Choroid plexus epithelial cell (primary cell): ENCODE measurements around the gene GMDS.
A peak's percentile ranks its signal among the peaks of the same experiment; 100 is the strongest.

Source experiments
- DNase-seq: peaks from one replicate; pipeline ENCODE4 v3.0.0-alpha.2; 2010; ENCODE audit warnings: low read depth
- H3K4me3 ChIP-seq: 2 replicates; pipeline ENCODE4 v1.5.1; 2011; ENCODE audit warnings: low read depth, mild to moderate bottlenecking, control low read depth, low read length, moderate library complexity
- TF ChIP-seq, protein P1 (sequence below): conservative IDR thresholded peaks from 2 replicates; pipeline ENCODE4 v1.5.1; 2011; ENCODE audit warnings: low read depth, mild to moderate bottlenecking, control low read depth, inconsistent platforms, low read length, moderate library complexity

The GMDS gene

DNA sequence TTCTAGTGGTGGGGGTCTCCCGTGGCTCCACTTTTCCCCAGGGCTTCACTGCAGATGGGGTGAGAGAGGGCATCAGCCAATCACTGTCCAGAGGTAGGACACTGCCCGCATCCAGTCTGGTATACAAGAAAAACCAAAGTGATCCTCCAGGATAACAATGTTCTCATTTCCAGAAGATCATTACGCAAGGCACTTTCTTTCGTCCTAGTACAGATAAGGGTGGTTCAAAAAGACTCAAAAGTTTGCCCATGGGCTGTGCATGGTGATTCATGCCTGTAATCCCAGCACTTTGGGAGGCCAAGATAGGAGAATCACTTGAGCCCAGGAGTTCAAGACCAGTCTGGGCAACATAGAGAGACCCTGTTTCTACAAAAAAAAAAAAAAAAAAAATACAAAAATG, 16.4 kb downstream of the GMDS start:
- H3K4me3 ChIP-seq = no peak overlapping the region
- peak; percentile 23 for DNase-seq
- TF ChIP-seq, protein P1, sequence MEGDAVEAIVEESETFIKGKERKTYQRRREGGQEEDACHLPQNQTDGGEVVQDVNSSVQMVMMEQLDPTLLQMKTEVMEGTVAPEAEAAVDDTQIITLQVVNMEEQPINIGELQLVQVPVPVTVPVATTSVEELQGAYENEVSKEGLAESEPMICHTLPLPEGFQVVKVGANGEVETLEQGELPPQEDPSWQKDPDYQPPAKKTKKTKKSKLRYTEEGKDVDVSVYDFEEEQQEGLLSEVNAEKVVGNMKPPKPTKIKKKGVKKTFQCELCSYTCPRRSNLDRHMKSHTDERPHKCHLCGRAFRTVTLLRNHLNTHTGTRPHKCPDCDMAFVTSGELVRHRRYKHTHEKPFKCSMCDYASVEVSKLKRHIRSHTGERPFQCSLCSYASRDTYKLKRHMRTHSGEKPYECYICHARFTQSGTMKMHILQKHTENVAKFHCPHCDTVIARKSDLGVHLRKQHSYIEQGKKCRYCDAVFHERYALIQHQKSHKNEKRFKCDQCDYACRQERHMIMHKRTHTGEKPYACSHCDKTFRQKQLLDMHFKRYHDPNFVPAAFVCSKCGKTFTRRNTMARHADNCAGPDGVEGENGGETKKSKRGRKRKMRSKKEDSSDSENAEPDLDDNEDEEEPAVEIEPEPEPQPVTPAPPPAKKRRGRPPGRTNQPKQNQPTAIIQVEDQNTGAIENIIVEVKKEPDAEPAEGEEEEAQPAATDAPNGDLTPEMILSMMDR = no peak

GRCh38 chr6:2228392-2228791, 17.0 kb downstream of the GMDS start:
- DNase-seq = no peak
- TF ChIP-seq, protein P1 = no peak
- H3K4me3 ChIP-seq = no peak overlapping the region

DNA sequence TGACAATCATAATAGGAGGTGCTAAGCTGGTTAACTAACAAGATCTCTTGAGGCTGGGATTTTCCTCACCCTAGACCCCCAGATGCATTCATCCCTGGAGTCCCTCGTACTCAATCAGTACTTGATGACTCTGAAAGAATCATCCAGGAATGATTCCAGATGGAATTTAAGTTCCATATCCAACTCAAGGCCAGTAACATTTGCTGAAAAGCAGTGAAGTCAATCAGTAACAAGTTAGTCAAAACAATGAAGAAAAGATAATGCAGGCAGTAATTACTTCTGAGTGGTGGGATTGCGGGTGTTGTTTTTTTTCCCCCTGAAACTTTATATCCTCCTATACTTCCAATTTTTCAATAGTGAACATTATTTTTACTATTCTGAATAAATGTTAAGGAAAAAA, 18.6 kb downstream of the GMDS start:
- no peak overlapping the region for H3K4me3 ChIP-seq
- TF ChIP-seq, protein P1 = no peak

DNA sequence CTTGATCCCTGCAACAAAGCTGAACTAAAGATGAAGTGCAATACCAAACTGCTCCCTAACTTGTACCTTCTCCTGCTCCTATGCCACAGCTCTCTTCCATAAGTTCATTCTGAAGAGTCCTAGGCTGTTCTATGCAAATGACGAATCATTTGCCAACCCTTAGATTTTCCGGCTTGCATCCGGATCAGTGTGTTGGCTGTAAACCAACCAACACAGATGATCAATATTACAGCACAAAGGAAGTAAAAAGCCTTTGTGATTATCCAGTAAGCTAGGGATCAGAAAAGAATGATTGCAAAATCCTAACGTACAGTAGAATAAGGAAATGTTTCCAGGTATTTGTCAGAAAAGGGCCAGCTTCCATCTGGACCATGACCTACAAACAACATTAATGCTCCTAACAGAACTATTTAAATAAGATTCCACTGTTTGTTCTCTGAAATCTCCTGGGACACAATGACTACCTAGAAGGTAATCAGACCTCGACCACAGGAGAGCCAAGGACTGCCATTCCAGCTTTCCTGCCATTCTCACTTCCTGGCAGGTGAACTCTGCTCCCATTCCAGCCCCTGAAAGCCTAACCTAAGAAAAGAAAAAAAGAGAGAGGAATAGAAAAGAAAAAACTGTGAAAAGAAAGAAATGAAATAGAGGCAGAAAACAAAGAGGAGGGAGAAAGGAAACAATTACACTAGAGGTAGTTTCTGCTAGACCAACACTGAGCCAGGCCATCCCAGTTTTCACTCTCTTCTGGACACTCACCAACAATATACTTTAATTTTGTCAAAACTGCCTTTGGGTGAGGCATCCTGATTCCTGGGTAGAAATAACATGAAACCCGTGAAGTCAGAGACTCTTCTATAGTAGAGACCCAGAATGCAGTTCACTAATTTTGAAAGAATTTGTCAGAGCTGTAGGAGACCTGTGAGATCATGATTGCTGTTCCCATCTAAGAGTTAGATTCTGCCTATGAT, 19.7 kb downstream of the GMDS start:
- DNase-seq = peak; percentile 10
- TF ChIP-seq, protein P1 = no peak
- H3K4me3 ChIP-seq = no peak overlapping the region

More for the DNA sequence above, 18.6 kb downstream of the GMDS start:
- DNase-seq = no peak

- no peak for DNase-seq
- H3K4me3 ChIP-seq = no peak overlapping the region
- TF ChIP-seq, protein P1 = no peak
These were observed 20.5 kb downstream of the GMDS start for GRCh38 chr6:2224847-2225382.

DNA sequence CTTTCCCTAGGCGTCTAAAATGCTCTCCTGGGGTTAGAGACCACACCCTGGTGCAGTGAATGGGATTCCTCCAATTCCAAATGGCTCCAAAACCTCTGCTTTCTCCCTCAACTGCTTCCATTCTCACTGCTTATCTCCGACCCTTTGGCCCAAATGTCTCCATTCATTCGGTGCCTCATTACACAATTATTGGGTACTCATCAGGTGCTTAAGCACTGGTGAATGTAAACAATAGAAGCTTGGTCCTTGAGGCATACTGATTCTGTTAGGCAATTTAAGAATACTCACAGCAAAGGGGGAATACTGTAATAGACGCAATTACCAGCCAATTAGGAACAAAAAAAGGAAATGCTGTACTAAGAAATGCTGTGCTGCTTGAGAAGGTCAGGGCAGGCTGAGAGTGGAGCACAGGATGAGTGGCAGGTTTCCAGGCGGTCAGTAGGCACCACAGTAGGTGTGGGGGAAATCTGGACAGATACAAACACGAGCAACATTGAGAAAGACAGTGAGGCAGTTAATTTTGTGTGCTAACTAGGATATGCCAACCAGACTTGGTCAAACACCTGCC, 23.0 kb downstream of the GMDS start:
- TF ChIP-seq, protein P1 = no peak
- DNase-seq = no peak
- peak overlapping the region; percentile 55 for H3K4me3 ChIP-seq
